NAMALWA (cell line): ENCODE results near the gene UNC5A.

Experiments
- DNase-seq: peaks from one replicate; pipeline ENCODE4 v3.0.0-alpha.2; 2015; ENCODE audit warnings: low spot score

UNC5A gene

GRCh38 chr5:176846335-176847140, 36.2 kb downstream of the UNC5A start:
- no peak for DNase-seq

GRCh38 chr5:176847148-176847547, 36.8 kb downstream of the UNC5A start:
- no peak for DNase-seq

GRCh38 chr5:176847726-176848290, 37.4 kb downstream of the UNC5A start:
- DNase-seq = no peak

GRCh38 chr5:176848651-176849050, 38.3 kb downstream of the UNC5A start:
- DNase-seq = no peak

GRCh38 chr5:176849611-176850227, 39.4 kb downstream of the UNC5A start:
- DNase-seq = no peak

GRCh38 chr5:176850371-176851245, 40.2 kb downstream of the UNC5A start:
- no peak for DNase-seq

- DNase-seq = no peak
Measured at GRCh38 chr5:176851380-176851779, 41.0 kb downstream of the UNC5A start.

GRCh38 chr5:176851871-176852658, 41.7 kb downstream of the UNC5A start:
- DNase-seq = no peak

- DNase-seq = no peak
Measured at GRCh38 chr5:176853151-176853778, 42.9 kb downstream of the UNC5A start.

- DNase-seq = no peak
Measured at GRCh38 chr5:176854164-176854563, 43.8 kb downstream of the UNC5A start.

- DNase-seq = no peak
Measured at GRCh38 chr5:176855598-176855997, 45.2 kb downstream of the UNC5A start.

- DNase-seq = no peak
Measured at GRCh38 chr5:176856746-176857145, 46.4 kb downstream of the UNC5A start.

GRCh38 chr5:176857216-176857893, 47.0 kb downstream of the UNC5A start:
- no peak for DNase-seq

GRCh38 chr5:176857894-176858273, 47.5 kb downstream of the UNC5A start:
- no peak for DNase-seq

- DNase-seq = no peak
Measured at GRCh38 chr5:176859916-176860315, 49.6 kb downstream of the UNC5A start.

GRCh38 chr5:176860381-176860780, 50.0 kb downstream of the UNC5A start:
- DNase-seq = no peak

- DNase-seq = no peak
Measured at GRCh38 chr5:176861276-176861675, 50.9 kb downstream of the UNC5A start.

- DNase-seq = no peak
Measured at GRCh38 chr5:176862330-176862995, 52.1 kb downstream of the UNC5A start.

GRCh38 chr5:176863041-176863764, 52.8 kb downstream of the UNC5A start:
- no peak for DNase-seq
